Tibial nerve (tissue), 3 donors: ENCODE results near the gene KLHDC7A.

Experiments used
- POLR2A ChIP-seq, 2 donors: fragments of 450-650 bp; IDR thresholded peaks; one replicate each; pipeline ENCODE4 v1.6.1; 2017; ENCODE audit warnings: antibody characterized with exemption in 2 of 2, mild to moderate bottlenecking in 2 of 2, moderate library complexity in 2 of 2
- TF ChIP-seq, protein P1 (sequence below), 5 experiments: fragments of 200-600 bp in 3 of 5; fragments of 450-650 bp in 2 of 5; sonication (generic) in 3 of 5; IDR thresholded peaks; one replicate each; pipeline ENCODE4 v1.5.1; 2016 to 2019; ENCODE audit warnings: antibody characterized with exemption in 5 of 5, mild to moderate bottlenecking in 3 of 5, moderate library complexity in 2 of 5

DNA sequence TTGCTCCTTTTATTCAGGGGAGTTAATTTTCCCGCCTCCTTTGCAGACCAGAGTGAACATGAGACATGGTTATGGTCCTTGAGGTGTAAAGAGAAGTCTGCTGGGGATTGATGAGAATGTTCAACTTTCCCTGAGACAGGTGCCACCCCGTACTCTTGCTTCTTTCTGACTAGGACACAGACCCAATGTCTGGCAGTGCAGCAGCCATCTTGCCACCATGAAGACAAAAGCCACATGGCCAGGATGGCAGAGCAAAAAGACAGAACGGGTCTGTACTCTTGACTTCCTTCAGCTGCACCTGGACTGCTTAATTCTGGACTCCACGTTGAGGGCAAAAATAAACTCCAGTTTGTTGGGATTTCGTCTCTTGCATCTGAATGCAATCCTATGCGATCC lies 54.1 kb downstream of the KLHDC7A start:
- TF ChIP-seq, protein P1, sequence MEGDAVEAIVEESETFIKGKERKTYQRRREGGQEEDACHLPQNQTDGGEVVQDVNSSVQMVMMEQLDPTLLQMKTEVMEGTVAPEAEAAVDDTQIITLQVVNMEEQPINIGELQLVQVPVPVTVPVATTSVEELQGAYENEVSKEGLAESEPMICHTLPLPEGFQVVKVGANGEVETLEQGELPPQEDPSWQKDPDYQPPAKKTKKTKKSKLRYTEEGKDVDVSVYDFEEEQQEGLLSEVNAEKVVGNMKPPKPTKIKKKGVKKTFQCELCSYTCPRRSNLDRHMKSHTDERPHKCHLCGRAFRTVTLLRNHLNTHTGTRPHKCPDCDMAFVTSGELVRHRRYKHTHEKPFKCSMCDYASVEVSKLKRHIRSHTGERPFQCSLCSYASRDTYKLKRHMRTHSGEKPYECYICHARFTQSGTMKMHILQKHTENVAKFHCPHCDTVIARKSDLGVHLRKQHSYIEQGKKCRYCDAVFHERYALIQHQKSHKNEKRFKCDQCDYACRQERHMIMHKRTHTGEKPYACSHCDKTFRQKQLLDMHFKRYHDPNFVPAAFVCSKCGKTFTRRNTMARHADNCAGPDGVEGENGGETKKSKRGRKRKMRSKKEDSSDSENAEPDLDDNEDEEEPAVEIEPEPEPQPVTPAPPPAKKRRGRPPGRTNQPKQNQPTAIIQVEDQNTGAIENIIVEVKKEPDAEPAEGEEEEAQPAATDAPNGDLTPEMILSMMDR (IDR thresholded peaks at IDR 0.05) = no peak
- no peak for TF ChIP-seq POLR2A (IDR thresholded peaks at IDR 0.05)
